Fibroblast of lung (primary cell): ENCODE data around the gene OR2L5.

Source experiments
- CTCF ChIP-seq, 2 donors: IDR thresholded peaks in 1 of 2; conservative IDR thresholded peaks in 1 of 2; 1 replicate in 1 of 2; 2 replicates in 1 of 2; pipeline ENCODE4 v1.5.1; 2011 to 2012; ENCODE audit warnings: low read length in 2 of 2, control low read depth in 1 of 2, inconsistent platforms in 1 of 2, low read depth in 1 of 2, mild to moderate bottlenecking in 1 of 2
- EZH2 ChIP-seq: IDR thresholded peaks from 2 replicates; pipeline ENCODE4 v1.5.1; 2012; ENCODE audit warnings: low read length, control low read depth, mild to moderate bottlenecking; ENCODE audit errors: missing control alignments

GRCh38 chr1:248015803-248016202, 2.3 kb downstream of the OR2L5 start:
- TF ChIP-seq EZH2 = no peak
- TF ChIP-seq CTCF (conservative IDR thresholded peaks at IDR 0.05 in 1 of 2, IDR thresholded peaks at IDR 0.05 in 1 of 2; ENCODE audit: low read depth in 1 of 2, low read length in 2 of 2) = no peak
